Fibroblast of pulmonary artery (primary cell): ENCODE data around the gene TUT7.
A peak's percentile ranks its signal among the peaks of the same experiment; 100 is the strongest.

ENCODE experiments used
- DNase-seq: peaks from one replicate; pipeline ENCODE4 v3.0.0-alpha.2; 2010; ENCODE audit warnings: low read depth
- H3K4me3 ChIP-seq: replicated peaks from 2 replicates; pipeline ENCODE4 v1.5.1; 2011; ENCODE audit warnings: low read depth, mild to moderate bottlenecking, control low read depth, low read length, moderate library complexity
- TF ChIP-seq, protein P1 (sequence below): IDR thresholded peaks from 2 replicates; pipeline ENCODE4 v1.5.1; 2011; ENCODE audit warnings: mild to moderate bottlenecking, control low read depth, low read length, inconsistent platforms; ENCODE audit errors: missing control alignments

Gene TUT7

DNA sequence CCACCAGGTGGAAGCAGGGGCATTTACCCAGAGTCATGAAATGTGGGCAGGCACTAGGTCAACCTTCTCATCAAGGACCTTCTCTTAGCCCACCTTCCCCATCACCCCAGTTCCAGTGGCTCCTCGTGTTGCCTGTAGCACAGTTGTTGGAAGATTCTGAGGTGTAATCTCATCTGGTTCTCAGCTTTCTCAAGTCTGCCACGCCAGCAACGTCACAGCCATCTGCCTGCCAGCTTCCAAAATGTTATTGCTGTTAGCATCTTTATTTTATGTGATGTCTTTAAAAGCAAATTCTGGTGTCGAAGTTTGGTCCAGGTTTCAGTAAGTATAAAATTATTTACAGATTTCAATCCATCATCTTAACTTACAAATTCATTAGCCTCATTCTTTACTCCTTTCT lies 105.5 kb downstream of the TUT7 start:
- no peak overlapping the region for H3K4me3 ChIP-seq
- DNase-seq, result no peak
- TF ChIP-seq, protein P1, sequence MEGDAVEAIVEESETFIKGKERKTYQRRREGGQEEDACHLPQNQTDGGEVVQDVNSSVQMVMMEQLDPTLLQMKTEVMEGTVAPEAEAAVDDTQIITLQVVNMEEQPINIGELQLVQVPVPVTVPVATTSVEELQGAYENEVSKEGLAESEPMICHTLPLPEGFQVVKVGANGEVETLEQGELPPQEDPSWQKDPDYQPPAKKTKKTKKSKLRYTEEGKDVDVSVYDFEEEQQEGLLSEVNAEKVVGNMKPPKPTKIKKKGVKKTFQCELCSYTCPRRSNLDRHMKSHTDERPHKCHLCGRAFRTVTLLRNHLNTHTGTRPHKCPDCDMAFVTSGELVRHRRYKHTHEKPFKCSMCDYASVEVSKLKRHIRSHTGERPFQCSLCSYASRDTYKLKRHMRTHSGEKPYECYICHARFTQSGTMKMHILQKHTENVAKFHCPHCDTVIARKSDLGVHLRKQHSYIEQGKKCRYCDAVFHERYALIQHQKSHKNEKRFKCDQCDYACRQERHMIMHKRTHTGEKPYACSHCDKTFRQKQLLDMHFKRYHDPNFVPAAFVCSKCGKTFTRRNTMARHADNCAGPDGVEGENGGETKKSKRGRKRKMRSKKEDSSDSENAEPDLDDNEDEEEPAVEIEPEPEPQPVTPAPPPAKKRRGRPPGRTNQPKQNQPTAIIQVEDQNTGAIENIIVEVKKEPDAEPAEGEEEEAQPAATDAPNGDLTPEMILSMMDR, result no peak

DNA sequence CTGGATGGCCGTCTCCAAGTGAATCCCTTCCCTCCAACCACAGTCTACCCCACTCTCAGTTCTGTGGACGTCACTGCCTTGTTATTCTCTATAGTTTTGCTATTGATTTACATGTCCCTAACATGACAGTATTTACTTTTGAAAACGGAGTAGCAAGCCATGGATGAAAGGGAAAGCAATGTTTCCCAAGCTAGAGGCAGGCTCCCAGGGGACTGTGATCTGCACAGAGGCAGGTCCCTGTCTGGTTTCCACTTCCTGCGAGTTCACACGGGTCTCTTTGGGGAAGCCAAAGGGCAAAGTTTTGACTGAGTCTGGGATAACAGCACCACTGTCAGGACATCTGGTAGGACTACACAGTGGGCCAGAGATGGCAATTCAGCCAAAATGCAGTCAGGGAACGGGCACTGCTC lies 107.5 kb downstream of the TUT7 start:
- no peak for DNase-seq
- TF ChIP-seq, protein P1, result no peak
- no peak overlapping the region for H3K4me3 ChIP-seq

DNA sequence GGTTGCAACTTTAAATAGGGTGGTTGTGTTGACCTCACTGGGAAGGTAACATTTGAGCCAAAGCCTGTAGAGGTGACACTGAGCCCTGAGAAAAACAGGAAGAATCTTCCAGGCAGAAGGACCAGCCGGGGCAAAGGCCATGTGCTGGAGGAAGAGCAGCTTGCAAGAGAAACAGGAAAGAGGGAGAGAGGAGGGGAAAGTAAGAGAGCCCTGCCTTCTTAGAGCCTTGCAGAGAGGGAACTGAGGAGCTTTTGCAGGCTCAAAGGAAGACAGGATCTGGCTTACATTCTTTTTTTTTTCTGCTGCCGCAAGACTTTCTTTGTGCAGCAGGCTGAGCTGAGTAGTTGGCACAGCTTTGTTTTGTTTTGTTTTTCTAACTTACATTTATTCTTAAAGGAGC lies 112.1 kb downstream of the TUT7 start:
- DNase-seq, result peak; percentile 39

DNA sequence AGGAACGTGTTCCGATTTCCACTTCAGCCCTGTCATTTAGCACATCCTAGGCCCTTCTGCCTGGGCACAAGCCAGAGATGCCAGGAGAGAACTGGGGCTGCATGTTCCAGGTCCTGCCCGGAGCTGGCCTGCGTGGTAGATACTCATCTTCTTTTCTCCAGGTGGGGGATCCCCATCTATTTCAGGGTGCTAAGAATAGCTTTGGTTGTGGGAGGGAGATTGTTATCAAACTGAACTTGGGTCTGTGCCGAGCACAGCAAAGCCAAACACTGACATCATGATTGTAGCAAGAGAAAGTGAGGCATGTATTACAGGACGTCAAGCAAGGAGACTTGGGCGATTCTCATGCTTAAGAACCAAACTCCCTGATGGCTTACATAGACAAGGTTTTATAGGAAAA lies 113.0 kb downstream of the TUT7 start:
- no peak for DNase-seq
- TF ChIP-seq, protein P1, result no peak
- H3K4me3 ChIP-seq, result no peak overlapping the region

More for the DNA sequence above, 112.1 kb downstream of the TUT7 start:
- H3K4me3 ChIP-seq, result no peak overlapping the region
- TF ChIP-seq, protein P1, result no peak

DNA sequence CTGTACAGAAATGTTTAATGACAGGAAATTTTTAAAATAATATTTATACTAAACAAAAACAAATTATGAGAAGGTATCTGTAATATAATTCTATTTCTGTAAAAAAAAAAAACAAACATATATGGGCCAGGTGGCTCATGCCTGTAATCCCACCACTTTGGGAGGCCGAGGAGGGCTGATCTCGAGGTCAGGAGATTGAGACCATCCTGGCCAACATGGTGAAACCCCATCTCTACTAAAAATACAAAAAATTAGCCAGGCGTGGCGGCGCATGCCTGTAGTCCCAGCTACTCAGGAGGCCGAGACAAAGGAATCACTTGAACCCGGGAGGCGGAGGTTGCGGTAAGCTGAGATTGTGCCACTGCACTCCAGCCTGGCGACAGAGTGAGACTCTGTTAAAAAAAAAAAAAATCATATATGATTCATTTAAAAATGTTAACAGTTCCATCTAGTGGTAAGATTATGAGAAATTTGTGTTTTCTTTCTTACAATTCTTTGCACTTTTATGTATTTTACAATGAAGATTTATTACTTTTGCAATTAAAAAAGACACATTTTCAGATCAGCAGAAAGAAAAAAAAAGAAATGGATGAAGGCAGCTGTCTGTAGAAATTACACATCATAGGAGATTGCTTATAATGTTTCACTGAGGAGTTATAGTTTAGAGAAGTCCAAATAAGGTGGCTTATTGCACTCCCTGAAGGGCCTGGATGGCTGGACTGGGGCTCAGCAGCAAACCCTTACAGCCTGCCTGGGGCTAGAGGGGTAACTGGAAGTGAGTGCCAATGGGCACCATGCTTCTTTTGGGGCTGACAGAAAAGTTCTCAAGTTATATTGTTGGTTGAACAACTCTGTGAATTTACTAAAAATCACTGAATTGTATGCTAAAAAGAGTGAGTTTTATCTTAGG lies 115.1 kb downstream of the TUT7 start:
- no peak overlapping the region for H3K4me3 ChIP-seq
- DNase-seq, result no peak
- TF ChIP-seq, protein P1, result no peak
